Keratinocyte (primary cell): ENCODE data around the gene MYBPH.

Experiments
- EZH2 ChIP-seq: IDR thresholded peaks from one replicate; pipeline ENCODE4 v1.6.1; 2012; ENCODE audit warnings: inconsistent platforms, mild to moderate bottlenecking, low read length, moderate library complexity
- TF ChIP-seq, protein P1 (sequence below), 3 experiments: IDR thresholded peaks in 1 of 3; conservative IDR thresholded peaks in 1 of 3; optimal IDR thresholded peaks in 1 of 3; 2 replicates in 2 of 3; 3 replicates in 1 of 3; pipeline versions ENCODE3 to v1.5.1; 2011; ENCODE audit warnings: low read length in 3 of 3, mild to moderate bottlenecking in 3 of 3, moderate library complexity in 2 of 3, control low read depth in 1 of 3, inconsistent platforms in 1 of 3; ENCODE audit not compliant: insufficient read depth in 2 of 3; ENCODE audit errors: extremely low read depth in 1 of 3

DNA sequence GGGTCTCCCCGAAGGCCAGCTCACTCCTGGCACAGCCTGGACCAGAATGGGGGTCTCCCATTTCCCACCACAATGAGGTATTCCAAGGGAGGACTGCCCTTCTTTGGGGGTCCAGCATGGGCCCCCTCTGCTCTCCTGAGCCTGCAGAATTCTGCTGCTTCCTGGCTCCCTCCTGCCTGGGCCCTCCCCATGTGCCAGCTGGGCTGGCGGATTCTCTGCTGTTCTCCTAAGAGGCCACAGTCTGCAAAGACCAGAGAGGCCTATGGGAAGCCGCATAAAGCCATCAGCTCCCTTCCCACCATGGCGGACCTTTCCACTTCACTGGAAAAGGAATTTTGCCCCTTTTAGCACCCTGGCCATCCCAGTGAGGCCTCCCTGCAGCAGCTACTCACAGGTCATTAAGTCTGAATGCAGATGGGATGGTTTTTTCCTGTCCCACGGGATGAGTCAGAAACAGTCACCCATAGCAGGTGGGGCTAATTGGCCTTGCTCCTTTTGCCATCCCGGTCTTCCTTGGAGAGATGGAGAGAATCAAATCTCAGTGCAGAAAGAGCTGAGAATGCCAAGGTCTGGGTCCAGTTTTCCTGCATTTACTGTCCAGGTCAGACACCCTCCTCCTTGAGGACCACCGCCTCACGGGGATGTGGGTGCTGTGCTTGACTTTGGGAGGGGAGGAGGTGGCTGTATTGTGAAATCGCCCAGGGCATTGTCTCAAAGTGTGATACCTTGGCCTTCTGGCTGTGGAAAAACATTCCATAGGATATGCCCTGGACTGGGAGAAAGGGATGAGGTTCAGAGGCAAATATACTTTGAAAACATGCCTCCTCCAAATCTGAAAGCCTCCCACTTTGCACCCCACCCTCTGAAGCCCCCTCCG lies 23.2 kb downstream of the MYBPH start:
- TF ChIP-seq, protein P1, sequence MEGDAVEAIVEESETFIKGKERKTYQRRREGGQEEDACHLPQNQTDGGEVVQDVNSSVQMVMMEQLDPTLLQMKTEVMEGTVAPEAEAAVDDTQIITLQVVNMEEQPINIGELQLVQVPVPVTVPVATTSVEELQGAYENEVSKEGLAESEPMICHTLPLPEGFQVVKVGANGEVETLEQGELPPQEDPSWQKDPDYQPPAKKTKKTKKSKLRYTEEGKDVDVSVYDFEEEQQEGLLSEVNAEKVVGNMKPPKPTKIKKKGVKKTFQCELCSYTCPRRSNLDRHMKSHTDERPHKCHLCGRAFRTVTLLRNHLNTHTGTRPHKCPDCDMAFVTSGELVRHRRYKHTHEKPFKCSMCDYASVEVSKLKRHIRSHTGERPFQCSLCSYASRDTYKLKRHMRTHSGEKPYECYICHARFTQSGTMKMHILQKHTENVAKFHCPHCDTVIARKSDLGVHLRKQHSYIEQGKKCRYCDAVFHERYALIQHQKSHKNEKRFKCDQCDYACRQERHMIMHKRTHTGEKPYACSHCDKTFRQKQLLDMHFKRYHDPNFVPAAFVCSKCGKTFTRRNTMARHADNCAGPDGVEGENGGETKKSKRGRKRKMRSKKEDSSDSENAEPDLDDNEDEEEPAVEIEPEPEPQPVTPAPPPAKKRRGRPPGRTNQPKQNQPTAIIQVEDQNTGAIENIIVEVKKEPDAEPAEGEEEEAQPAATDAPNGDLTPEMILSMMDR (optimal IDR thresholded peaks at IDR 0.05 in 1 of 3, IDR thresholded peaks at IDR 0.05 in 1 of 3, conservative IDR thresholded peaks at IDR 0.05 in 1 of 3; ENCODE audit: extremely low read depth in 1 of 3, insufficient read depth in 2 of 3, low read length in 3 of 3) = no peak
- no peak for TF ChIP-seq EZH2
